HepG2 (cell line): ENCODE results near the gene MLH1. TPM values are rescaled to one million over a fixed set of nuclear protein-coding genes. Genes with fewer than 3 reads are reported as not detected.

ENCODE experiments used
- KLF9 ChIP-seq: IDR thresholded peaks from 2 replicates; pipeline ENCODE4 v1.6.1; 2016; ENCODE audit warnings: low read depth
- MAF1 ChIP-seq: sonication (generic); formaldehyde crosslinking; IDR thresholded peaks from 2 replicates; pipeline ENCODE4 v1.5.0; 2020; ENCODE audit warnings: missing genetic modification reagents, borderline replicate concordance
- NFKBIZ ChIP-seq: IDR thresholded peaks from 2 replicates; pipeline ENCODE4 v1.6.1; 2018; ENCODE audit warnings: missing genetic modification reagents, missing compliant biosample characterization
- NONO ChIP-seq, 2 experiments: fragments of 450-650 bp in 1 of 2; sonication (generic) in 1 of 2; formaldehyde crosslinking in 1 of 2; IDR thresholded peaks in 1 of 2; conservative IDR thresholded peaks in 1 of 2; 2 replicates each; pipeline versions ENCODE4 v1.6.1 to v1.8.0; 2017 to 2022; ENCODE audit warnings: mild to moderate bottlenecking in 1 of 2, missing genetic modification reagents in 1 of 2, moderate library complexity in 1 of 2
- POLR2A ChIP-seq, 2 experiments: IDR thresholded peaks; 2 replicates each; pipeline ENCODE4 v1.6.1; 2011; ENCODE audit warnings: low read depth in 2 of 2, low read length in 2 of 2, mild to moderate bottlenecking in 1 of 2, moderate library complexity in 1 of 2; ENCODE audit not compliant: insufficient read depth in 1 of 2
- PRPF4 ChIP-seq: fragments of 200-400 bp; formaldehyde crosslinking; IDR thresholded peaks from 2 replicates; pipeline ENCODE4 v1.6.1; 2016; ENCODE audit warnings: low read length, low read depth; ENCODE audit not compliant: poor library complexity, severe bottlenecking
- RBM39 ChIP-seq: fragments of 200-400 bp; formaldehyde crosslinking; IDR thresholded peaks from one replicate; pipeline ENCODE4 v1.6.1; 2018; ENCODE audit warnings: antibody characterized with exemption, mild to moderate bottlenecking, low read depth, low read length; ENCODE audit not compliant: poor library complexity, severe bottlenecking
- RFX5 ChIP-seq: IDR thresholded peaks from 2 replicates; pipeline ENCODE4 v1.6.1; 2011; ENCODE audit warnings: low read depth, low read length, improper control_type of control experiment
- SALL2 ChIP-seq: sonication (generic); formaldehyde crosslinking; IDR thresholded peaks from 2 replicates; pipeline ENCODE4 v1.8.1; 2023; ENCODE audit warnings: mild to moderate bottlenecking, missing genetic modification reagents, inconsistent platforms
- ZBTB7A ChIP-seq: sonication (generic); formaldehyde crosslinking; IDR thresholded peaks from 2 replicates; pipeline ENCODE4 v1.8.0; 2022; ENCODE audit warnings: mild to moderate bottlenecking, missing genetic modification reagents
- ZFP62 ChIP-seq: sonication (generic); formaldehyde crosslinking; IDR thresholded peaks from 2 replicates; pipeline ENCODE4 v1.4.0; 2020; ENCODE audit warnings: missing genetic modification reagents
- ZFY ChIP-seq: sonication (generic); formaldehyde crosslinking; IDR thresholded peaks from 2 replicates; pipeline ENCODE4 v1.4.0; 2020; ENCODE audit warnings: missing genetic modification reagents
- ZNF383 ChIP-seq: sonication (generic); formaldehyde crosslinking; IDR thresholded peaks from 2 replicates; pipeline ENCODE4 v1.4.0; 2020; ENCODE audit warnings: missing genetic modification reagents, mild to moderate bottlenecking, borderline replicate concordance
- ZNF562 ChIP-seq: sonication (generic); formaldehyde crosslinking; IDR thresholded peaks from 2 replicates; pipeline ENCODE4 v1.8.0; 2022; ENCODE audit warnings: missing genetic modification reagents, borderline replicate concordance
- ZNF605 ChIP-seq: sonication (generic); formaldehyde crosslinking; IDR thresholded peaks from 2 replicates; pipeline ENCODE4 v1.8.0; 2022; ENCODE audit warnings: mild to moderate bottlenecking, missing genetic modification reagents
- polyA plus RNA-seq, 8 experiments: library from polyadenylated mRNA; depleted of rRNA in 3 of 8; stranded (reverse) in 7 of 8; unstranded in 1 of 8; fragments of >200 nt; fragmentation: Illumina TruSeq in 4 of 8; extraction: Trizol in 4 of 8; gene quantifications; 2 replicates each; pipeline versions ENCODE4 v1.2.1 to v1.2.3, GENCODE V29; 2011 to 2016; ENCODE audit warnings: low read depth in 4 of 8, missing spikeins in 1 of 8, mixed read lengths in 1 of 8; ENCODE audit not compliant: insufficient read depth in 1 of 8
- total RNA-seq, 5 experiments: library from RNA; depleted of rRNA; stranded (reverse); fragments of >200 nt; fragmentation: Illumina TruSeq; extraction: Trizol; gene quantifications; 2 replicates each; pipeline ENCODE4 v1.2.3, GENCODE V29; 2016; ENCODE audit warnings: low read depth in 1 of 5
- TF ChIP-seq, protein P1 (sequence below): sonication (generic); formaldehyde crosslinking; IDR thresholded peaks from 2 replicates; pipeline ENCODE4 v1.4.0; 2020; ENCODE audit warnings: mild to moderate bottlenecking, low read depth, missing genetic modification reagents
- TF ChIP-seq, protein P2 (sequence below): sonication (generic); formaldehyde crosslinking; IDR thresholded peaks from 2 replicates; pipeline ENCODE4 v1.8.1; 2022; ENCODE audit warnings: mild to moderate bottlenecking, missing genetic modification reagents
- TF ChIP-seq, protein P3 (sequence below): sonication (generic); formaldehyde crosslinking; IDR thresholded peaks from 2 replicates; pipeline ENCODE4 v1.5.0; 2020; ENCODE audit warnings: mild to moderate bottlenecking, missing genetic modification reagents, borderline replicate concordance
- TF ChIP-seq, protein P4 (sequence below): sonication (generic); formaldehyde crosslinking; IDR thresholded peaks from 2 replicates; pipeline ENCODE4 v1.4.0; 2020; ENCODE audit warnings: missing genetic modification reagents

The MLH1 gene
- total and polyA plus RNA-seq, 2 of the 13 experiments (the other 11 are each of a cell fraction or from before 2014, with no cell fraction given), result 29.5 to 70.8 TPM

DNA sequence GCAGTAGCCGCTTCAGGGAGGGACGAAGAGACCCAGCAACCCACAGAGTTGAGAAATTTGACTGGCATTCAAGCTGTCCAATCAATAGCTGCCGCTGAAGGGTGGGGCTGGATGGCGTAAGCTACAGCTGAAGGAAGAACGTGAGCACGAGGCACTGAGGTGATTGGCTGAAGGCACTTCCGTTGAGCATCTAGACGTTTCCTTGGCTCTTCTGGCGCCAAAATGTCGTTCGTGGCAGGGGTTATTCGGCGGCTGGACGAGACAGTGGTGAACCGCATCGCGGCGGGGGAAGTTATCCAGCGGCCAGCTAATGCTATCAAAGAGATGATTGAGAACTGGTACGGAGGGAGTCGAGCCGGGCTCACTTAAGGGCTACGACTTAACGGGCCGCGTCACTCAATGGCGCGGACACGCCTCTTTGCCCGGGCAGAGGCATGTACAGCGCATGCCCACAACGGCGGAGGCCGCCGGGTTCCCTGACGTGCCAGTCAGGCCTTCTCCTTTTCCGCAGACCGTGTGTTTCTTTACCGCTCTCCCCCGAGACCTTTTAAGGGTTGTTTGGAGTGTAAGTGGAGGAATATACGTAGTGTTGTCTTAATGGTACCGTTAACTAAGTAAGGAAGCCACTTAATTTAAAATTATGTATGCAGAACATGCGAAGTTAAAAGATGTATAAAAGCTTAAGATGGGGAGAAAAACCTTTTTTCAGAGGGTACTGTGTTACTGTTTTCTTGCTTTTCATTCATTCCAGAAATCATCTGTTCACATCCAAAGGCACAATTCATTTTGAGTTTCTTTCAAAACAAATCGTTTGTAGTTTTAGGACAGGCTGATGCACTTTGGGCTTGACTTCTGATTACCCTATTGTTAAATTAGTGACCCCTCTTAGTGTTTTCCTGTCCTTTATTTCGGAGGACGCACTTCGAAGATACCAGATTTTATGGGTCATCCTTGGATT lies at the start of gene MLH1 (continued):
- TF ChIP-seq, protein P1, sequence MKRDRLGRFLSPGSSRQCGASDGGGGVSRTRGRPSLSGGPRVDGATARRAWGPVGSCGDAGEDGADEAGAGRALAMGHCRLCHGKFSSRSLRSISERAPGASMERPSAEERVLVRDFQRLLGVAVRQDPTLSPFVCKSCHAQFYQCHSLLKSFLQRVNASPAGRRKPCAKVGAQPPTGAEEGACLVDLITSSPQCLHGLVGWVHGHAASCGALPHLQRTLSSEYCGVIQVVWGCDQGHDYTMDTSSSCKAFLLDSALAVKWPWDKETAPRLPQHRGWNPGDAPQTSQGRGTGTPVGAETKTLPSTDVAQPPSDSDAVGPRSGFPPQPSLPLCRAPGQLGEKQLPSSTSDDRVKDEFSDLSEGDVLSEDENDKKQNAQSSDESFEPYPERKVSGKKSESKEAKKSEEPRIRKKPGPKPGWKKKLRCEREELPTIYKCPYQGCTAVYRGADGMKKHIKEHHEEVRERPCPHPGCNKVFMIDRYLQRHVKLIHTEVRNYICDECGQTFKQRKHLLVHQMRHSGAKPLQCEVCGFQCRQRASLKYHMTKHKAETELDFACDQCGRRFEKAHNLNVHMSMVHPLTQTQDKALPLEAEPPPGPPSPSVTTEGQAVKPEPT, result 0 out of 2 replicates have a peak, but pooled peaks have one; percentile 40
- TF ChIP-seq ZNF562 (CRISPR knock-in tag), result no peak
- TF ChIP-seq, protein P2, sequence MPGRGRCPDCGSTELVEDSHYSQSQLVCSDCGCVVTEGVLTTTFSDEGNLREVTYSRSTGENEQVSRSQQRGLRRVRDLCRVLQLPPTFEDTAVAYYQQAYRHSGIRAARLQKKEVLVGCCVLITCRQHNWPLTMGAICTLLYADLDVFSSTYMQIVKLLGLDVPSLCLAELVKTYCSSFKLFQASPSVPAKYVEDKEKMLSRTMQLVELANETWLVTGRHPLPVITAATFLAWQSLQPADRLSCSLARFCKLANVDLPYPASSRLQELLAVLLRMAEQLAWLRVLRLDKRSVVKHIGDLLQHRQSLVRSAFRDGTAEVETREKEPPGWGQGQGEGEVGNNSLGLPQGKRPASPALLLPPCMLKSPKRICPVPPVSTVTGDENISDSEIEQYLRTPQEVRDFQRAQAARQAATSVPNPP, result no peak
- TF ChIP-seq, protein P3, sequence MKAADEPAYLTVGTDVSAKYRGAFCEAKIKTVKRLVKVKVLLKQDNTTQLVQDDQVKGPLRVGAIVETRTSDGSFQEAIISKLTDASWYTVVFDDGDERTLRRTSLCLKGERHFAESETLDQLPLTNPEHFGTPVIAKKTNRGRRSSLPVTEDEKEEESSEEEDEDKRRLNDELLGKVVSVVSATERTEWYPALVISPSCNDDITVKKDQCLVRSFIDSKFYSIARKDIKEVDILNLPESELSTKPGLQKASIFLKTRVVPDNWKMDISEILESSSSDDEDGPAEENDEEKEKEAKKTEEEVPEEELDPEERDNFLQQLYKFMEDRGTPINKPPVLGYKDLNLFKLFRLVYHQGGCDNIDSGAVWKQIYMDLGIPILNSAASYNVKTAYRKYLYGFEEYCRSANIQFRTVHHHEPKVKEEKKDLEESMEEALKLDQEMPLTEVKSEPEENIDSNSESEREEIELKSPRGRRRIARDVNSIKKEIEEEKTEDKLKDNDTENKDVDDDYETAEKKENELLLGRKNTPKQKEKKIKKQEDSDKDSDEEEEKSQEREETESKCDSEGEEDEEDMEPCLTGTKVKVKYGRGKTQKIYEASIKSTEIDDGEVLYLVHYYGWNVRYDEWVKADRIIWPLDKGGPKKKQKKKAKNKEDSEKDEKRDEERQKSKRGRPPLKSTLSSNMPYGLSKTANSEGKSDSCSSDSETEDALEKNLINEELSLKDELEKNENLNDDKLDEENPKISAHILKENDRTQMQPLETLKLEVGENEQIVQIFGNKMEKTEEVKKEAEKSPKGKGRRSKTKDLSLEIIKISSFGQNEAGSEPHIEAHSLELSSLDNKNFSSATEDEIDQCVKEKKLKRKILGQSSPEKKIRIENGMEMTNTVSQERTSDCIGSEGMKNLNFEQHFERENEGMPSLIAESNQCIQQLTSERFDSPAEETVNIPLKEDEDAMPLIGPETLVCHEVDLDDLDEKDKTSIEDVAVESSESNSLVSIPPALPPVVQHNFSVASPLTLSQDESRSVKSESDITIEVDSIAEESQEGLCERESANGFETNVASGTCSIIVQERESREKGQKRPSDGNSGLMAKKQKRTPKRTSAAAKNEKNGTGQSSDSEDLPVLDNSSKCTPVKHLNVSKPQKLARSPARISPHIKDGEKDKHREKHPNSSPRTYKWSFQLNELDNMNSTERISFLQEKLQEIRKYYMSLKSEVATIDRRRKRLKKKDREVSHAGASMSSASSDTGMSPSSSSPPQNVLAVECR (CRISPR knock-in tag), result peak; percentile 92
- TF ChIP-seq NFKBIZ (CRISPR knock-in tag), result no peak
- peak; percentile 83 to 87 for TF ChIP-seq POLR2A (IDR thresholded peaks at IDR 0.05; ENCODE audit: insufficient read depth in 1 of 2, low read depth in 2 of 2, low read length in 2 of 2)
- 0 out of 2 replicates have a peak, but pooled peaks have one; percentile 57 for TF ChIP-seq ZNF383 (CRISPR knock-in tag)
- TF ChIP-seq RFX5, result peak; percentile 33; the same call in 1 of the 2 replicates
- no peak for TF ChIP-seq ZFP62 (CRISPR knock-in tag)
- TF ChIP-seq SALL2, result no peak
- TF ChIP-seq KLF9 (CRISPR knock-in tag), result peak; percentile 66; the same call in 1 of the 2 replicates
- TF ChIP-seq, protein P4, sequence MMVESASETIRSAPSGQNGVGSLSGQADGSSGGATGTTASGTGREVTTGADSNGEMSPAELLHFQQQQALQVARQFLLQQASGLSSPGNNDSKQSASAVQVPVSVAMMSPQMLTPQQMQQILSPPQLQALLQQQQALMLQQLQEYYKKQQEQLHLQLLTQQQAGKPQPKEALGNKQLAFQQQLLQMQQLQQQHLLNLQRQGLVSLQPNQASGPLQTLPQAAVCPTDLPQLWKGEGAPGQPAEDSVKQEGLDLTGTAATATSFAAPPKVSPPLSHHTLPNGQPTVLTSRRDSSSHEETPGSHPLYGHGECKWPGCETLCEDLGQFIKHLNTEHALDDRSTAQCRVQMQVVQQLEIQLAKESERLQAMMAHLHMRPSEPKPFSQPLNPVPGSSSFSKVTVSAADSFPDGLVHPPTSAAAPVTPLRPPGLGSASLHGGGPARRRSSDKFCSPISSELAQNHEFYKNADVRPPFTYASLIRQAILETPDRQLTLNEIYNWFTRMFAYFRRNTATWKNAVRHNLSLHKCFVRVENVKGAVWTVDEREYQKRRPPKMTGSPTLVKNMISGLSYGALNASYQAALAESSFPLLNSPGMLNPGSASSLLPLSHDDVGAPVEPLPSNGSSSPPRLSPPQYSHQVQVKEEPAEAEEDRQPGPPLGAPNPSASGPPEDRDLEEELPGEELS (CRISPR knock-in tag), result no peak
- no peak for TF ChIP-seq PRPF4
- TF ChIP-seq NONO (IDR thresholded peaks at IDR 0.05), result no peak
- TF ChIP-seq NONO (CRISPR knock-in tag; conservative IDR thresholded peaks at IDR 0.05), result peak; percentile 61; the same call in 1 of the 2 replicates
- no peak for TF ChIP-seq RBM39
- no peak for TF ChIP-seq MAF1 (CRISPR knock-in tag)
- peak; percentile 36; the same call in 1 of the 2 replicates for TF ChIP-seq ZNF605 (CRISPR knock-in tag)
- no peak for TF ChIP-seq ZBTB7A (CRISPR knock-in tag)
- peak; percentile 87 for TF ChIP-seq ZFY (CRISPR knock-in tag)
